CD4-positive, alpha-beta memory T cell (primary cell): ENCODE results near the gene CDK8. TPM values are rescaled to one million over a fixed set of nuclear protein-coding genes. Genes with fewer than 3 reads are reported as not detected.

ENCODE experiments used
- CTCF ChIA-PET: fragments of 350-600 bp; sonication (Branson Sonifier 250); formaldehyde crosslinking; loops from one replicate; lab custom pipeline; 2021; ENCODE audit warnings: inconsistent platforms; ENCODE audit not compliant: partially characterized antibody; lab: Charles Lee
- POLR2A ChIA-PET: fragments of 350-600 bp; sonication (Branson Sonifier 250); formaldehyde crosslinking; loops from one replicate; lab custom pipeline; 2021; ENCODE audit not compliant: partially characterized antibody; lab: Charles Lee
- DNase-seq, 5 donors: peaks; one replicate each; pipeline versions ENCODE4 v3.0.0 to v3.0.0-alpha.2; 2020 to 2022; ENCODE audit warnings: mixed read lengths in 1 of 5
- H3K27ac ChIP-seq: one replicate; pipeline ENCODE4 v1.7.0; 2013; ENCODE audit warnings: low read depth, low read length
- H3K27me3 ChIP-seq: 2 replicates; pipeline ENCODE4 v1.7.0; 2013; ENCODE audit warnings: mild to moderate bottlenecking, low read length, moderate library complexity; ENCODE audit not compliant: insufficient read depth
- H3K36me3 ChIP-seq: 2 replicates; pipeline ENCODE4 v1.7.0; 2013; ENCODE audit warnings: mild to moderate bottlenecking, low read length, moderate library complexity; ENCODE audit not compliant: insufficient read depth
- H3K4me1 ChIP-seq: 2 replicates; pipeline ENCODE4 v1.7.0; 2013; ENCODE audit warnings: mild to moderate bottlenecking, low read length, moderate library complexity; ENCODE audit not compliant: insufficient read depth
- H3K4me3 ChIP-seq, 2 donors: one replicate each; pipeline ENCODE4 v1.7.0; 2013; ENCODE audit warnings: low read length in 2 of 2, mild to moderate bottlenecking in 1 of 2
- H3K9me3 ChIP-seq, 2 donors: one replicate each; pipeline ENCODE4 v1.7.0; 2013; ENCODE audit warnings: low read length in 2 of 2, control low read depth in 1 of 2; ENCODE audit not compliant: control insufficient read depth in 1 of 2
- H3K27ac Mint-ChIP-seq, 7 donors: one replicate each; pipeline ENCODE4 v1.8.0; 2020 to 2021; ENCODE audit warnings: mixed read lengths in 7 of 7, mild to moderate bottlenecking in 6 of 7, inconsistent platforms in 3 of 7, moderate library complexity in 3 of 7
- H3K27me3 Mint-ChIP-seq, 2 donors: one replicate each; pipeline ENCODE4 v1.8.0; 2020 to 2021; ENCODE audit warnings: mixed read lengths in 2 of 2
- H3K36me3 Mint-ChIP-seq, 2 donors: one replicate each; pipeline ENCODE4 v1.8.0; 2020 to 2021; ENCODE audit warnings: mixed read lengths in 2 of 2, inconsistent platforms in 1 of 2, mild to moderate bottlenecking in 1 of 2
- H3K4me1 Mint-ChIP-seq, 4 donors: one replicate each; pipeline ENCODE4 v1.8.0; 2020 to 2021; ENCODE audit warnings: mixed read lengths in 4 of 4, mild to moderate bottlenecking in 1 of 4
- H3K4me3 Mint-ChIP-seq, 8 donors: one replicate each; pipeline ENCODE4 v1.8.0; 2020 to 2021; ENCODE audit warnings: mixed read lengths in 8 of 8, mild to moderate bottlenecking in 7 of 8, moderate library complexity in 6 of 8, inconsistent platforms in 3 of 8
- H3K9me3 Mint-ChIP-seq, 8 donors: one replicate each; pipeline ENCODE4 v1.8.0; 2020 to 2021; ENCODE audit warnings: mixed read lengths in 8 of 8, mild to moderate bottlenecking in 5 of 8, inconsistent platforms in 3 of 8, moderate library complexity in 1 of 8
- intact Hi-C: fragments of 100-400 bp; cut with micrococcal nuclease; formaldehyde crosslinking; loops from one replicate; pipeline ENCODE4 v1.15.1; 2023
- polyA plus RNA-seq, 2 donors: library from polyadenylated mRNA; unstranded; fragments of 300-500 nt; fragmentation: Illumina TruSeq; gene quantifications; one replicate each; pipeline ENCODE4 v1.2.3, GENCODE V29; 2021
- total RNA-seq, 2 experiments: library from RNA; stranded (reverse); gene quantifications; one replicate each; pipeline ENCODE4 v1.2.3, GENCODE V29; 2021

CDK8 gene
- total and polyA plus RNA-seq, 4 experiments from 2014 or later: 4.7 to 11.7 (median 8.6) TPM

DNA sequence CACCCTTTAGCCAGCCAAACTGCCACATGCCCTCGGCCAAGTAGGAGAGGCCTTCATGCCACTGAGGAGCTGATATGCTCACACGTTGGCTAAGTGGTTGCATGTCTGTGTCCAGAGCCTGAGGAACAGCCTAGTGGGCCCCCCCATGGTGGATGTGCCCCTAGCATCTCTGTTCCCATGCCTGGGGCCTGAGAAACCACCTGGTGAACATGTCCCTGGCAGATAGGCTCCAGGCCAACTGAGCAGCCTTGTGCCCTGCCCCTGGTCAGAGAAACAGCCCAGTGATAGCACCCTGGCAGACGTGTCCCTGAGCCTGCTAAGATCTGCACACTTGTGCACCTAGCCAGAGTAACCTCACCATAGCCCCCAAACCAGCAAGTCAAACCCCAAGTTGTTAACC lies 181.7 kb downstream of the CDK8 start:
- Mint-ChIP-seq H3K4me1 (no peaks in the 10 kb centered on the region), H3K4me3 (no peak overlapping the region), H3K9me3 (peaks cover 3 to 46% (median 41%) of the 10 kb centered on the region in 8 donors), H3K36me3 (peaks cover 0 to 4% of the 10 kb centered on the region in 2 donors), H3K27ac (no peak overlapping the region), H3K27me3 (peaks cover 0 to 2% of the 10 kb centered on the region in 2 donors)
- Histone ChIP-seq H3K27ac (no peak overlapping the region), H3K9me3 (peaks cover 0 to 6% of the 10 kb centered on the region in 2 donors), H3K36me3 (no peaks in the 10 kb centered on the region), H3K4me1 (no peaks in the 10 kb centered on the region), H3K27me3 (no peaks in the 10 kb centered on the region), H3K4me3 (no peak overlapping the region)
- ChIA-PET CTCF (no interaction called here), POLR2A (no interaction called here)
- DNase-seq: no peak
- intact Hi-C loops: no loop called here

DNA sequence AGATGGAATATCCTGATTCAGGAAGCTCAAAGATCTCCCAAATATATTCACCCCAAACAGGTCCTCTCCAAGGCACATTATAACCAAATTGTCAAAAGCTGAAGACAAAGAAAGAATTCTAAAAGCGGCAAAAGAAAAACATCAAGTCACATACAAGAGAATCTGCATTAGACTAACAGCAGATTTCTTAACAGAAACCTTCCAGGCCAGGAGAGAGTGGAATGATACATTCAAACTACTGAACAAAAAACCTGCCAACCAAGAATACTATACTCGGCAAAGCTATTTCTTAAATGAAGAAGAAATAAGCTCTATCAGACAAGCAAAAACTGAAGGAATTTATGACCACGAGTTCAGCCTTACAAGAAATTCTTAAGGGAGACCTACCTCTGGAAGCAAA lies 183.0 kb downstream of the CDK8 start:
- no peaks in the 10 kb centered on the region for H3K4me1 Mint-ChIP-seq
- H3K27ac Mint-ChIP-seq: no peak overlapping the region

GRCh38 chr13:26440111-26440510 lies 186.2 kb downstream of the CDK8 start:
- DNase-seq: no peak
- Histone ChIP-seq H3K27me3 (no peaks in the 10 kb centered on the region), H3K4me1 (no peaks in the 10 kb centered on the region), H3K27ac (no peak overlapping the region), H3K4me3 (no peak overlapping the region), H3K36me3 (no peaks in the 10 kb centered on the region), H3K9me3 (peaks cover 0 to 6% of the 10 kb centered on the region in 2 donors)
- intact Hi-C loops: no loop called here
- ChIA-PET POLR2A (no interaction called here), CTCF (no interaction called here)
- H3K9me3 Mint-ChIP-seq: peaks cover 0 to 34% (median 30%) of the 10 kb centered on the region in 8 donors
- H3K27ac Mint-ChIP-seq: no peak overlapping the region
- H3K36me3 Mint-ChIP-seq: no peaks in the 10 kb centered on the region
- no peak overlapping the region for H3K4me3 Mint-ChIP-seq
- H3K27me3 Mint-ChIP-seq: peaks cover 0 to 3% of the 10 kb centered on the region in 2 donors
- H3K4me1 Mint-ChIP-seq: no peaks in the 10 kb centered on the region

More for the DNA sequence above, 183.0 kb downstream of the CDK8 start:
- peaks cover 0 to 2% of the 10 kb centered on the region in 2 donors for H3K27me3 Mint-ChIP-seq
- H3K4me3 Mint-ChIP-seq: no peak overlapping the region
- ChIA-PET CTCF (no interaction called here), POLR2A (no interaction called here)
- H3K27ac ChIP-seq: no peak overlapping the region
- H3K36me3 ChIP-seq: no peaks in the 10 kb centered on the region
- peaks cover 0 to 4% of the 10 kb centered on the region in 2 donors for H3K36me3 Mint-ChIP-seq
- H3K9me3 Mint-ChIP-seq: peaks cover 3 to 46% (median 41%) of the 10 kb centered on the region in 8 donors
- no peaks in the 10 kb centered on the region for H3K27me3 ChIP-seq
- intact Hi-C loops: no loop called here
- H3K4me3 ChIP-seq: no peak overlapping the region
- no peaks in the 10 kb centered on the region for H3K4me1 ChIP-seq
- peaks cover 0 to 6% of the 10 kb centered on the region in 2 donors for H3K9me3 ChIP-seq
- DNase-seq: no peak

- Mint-ChIP-seq H3K27ac (no peak overlapping the region), H3K27me3 (peaks cover 0 to 3% of the 10 kb centered on the region in 2 donors), H3K4me3 (no peak overlapping the region), H3K4me1 (no peaks in the 10 kb centered on the region), H3K9me3 (peaks cover 0 to 23% (median 20%) of the 10 kb centered on the region in 8 donors), H3K36me3 (no peaks in the 10 kb centered on the region)
- no peak overlapping the region for H3K27ac ChIP-seq
- H3K36me3 ChIP-seq: no peaks in the 10 kb centered on the region
- H3K4me1 ChIP-seq: no peaks in the 10 kb centered on the region
- ChIA-PET CTCF (no interaction called here), POLR2A (no interaction called here)
- peaks cover 0 to 6% of the 10 kb centered on the region in 2 donors for H3K9me3 ChIP-seq
- H3K27me3 ChIP-seq: no peaks in the 10 kb centered on the region
- intact Hi-C loops: no loop called here
- no peak overlapping the region for H3K4me3 ChIP-seq
- DNase-seq: no peak
Measured at GRCh38 chr13:26441476-26441875, 187.5 kb downstream of the CDK8 start.

- Histone ChIP-seq H3K27ac (no peak overlapping the region), H3K9me3 (no peaks in the 10 kb centered on the region), H3K36me3 (no peaks in the 10 kb centered on the region), H3K27me3 (no peaks in the 10 kb centered on the region), H3K4me3 (no peak overlapping the region), H3K4me1 (no peaks in the 10 kb centered on the region)
- ChIA-PET POLR2A (no interaction called here), CTCF (no interaction called here)
- Mint-ChIP-seq H3K36me3 (no peaks in the 10 kb centered on the region), H3K27me3 (peaks cover 8% of the 10 kb centered on the region in 2 donors), H3K9me3 (peaks cover 0 to 19% (median 10%) of the 10 kb centered on the region in 8 donors), H3K4me3 (no peak overlapping the region), H3K27ac (no peak overlapping the region), H3K4me1 (no peaks in the 10 kb centered on the region)
- intact Hi-C loops: no loop called here
- no peak for DNase-seq
Measured at GRCh38 chr13:26442541-26442940, 188.6 kb downstream of the CDK8 start.

GRCh38 chr13:26445092-26445491 lies 191.2 kb downstream of the CDK8 start:
- Mint-ChIP-seq H3K36me3 (no peaks in the 10 kb centered on the region), H3K9me3 (peaks cover 0 to 11% (median 5%) of the 10 kb centered on the region in 8 donors), H3K4me1 (no peaks in the 10 kb centered on the region), H3K4me3 (no peak overlapping the region), H3K27me3 (peaks cover 18 to 19% of the 10 kb centered on the region in 2 donors), H3K27ac (no peak overlapping the region)
- DNase-seq: no peak
- Histone ChIP-seq H3K9me3 (no peaks in the 10 kb centered on the region), H3K27ac (no peak overlapping the region), H3K4me3 (no peak overlapping the region), H3K27me3 (no peaks in the 10 kb centered on the region), H3K36me3 (no peaks in the 10 kb centered on the region), H3K4me1 (no peaks in the 10 kb centered on the region)
- intact Hi-C loops: no loop called here
- CTCF ChIA-PET: no interaction called here
- POLR2A ChIA-PET: no interaction called here

DNA sequence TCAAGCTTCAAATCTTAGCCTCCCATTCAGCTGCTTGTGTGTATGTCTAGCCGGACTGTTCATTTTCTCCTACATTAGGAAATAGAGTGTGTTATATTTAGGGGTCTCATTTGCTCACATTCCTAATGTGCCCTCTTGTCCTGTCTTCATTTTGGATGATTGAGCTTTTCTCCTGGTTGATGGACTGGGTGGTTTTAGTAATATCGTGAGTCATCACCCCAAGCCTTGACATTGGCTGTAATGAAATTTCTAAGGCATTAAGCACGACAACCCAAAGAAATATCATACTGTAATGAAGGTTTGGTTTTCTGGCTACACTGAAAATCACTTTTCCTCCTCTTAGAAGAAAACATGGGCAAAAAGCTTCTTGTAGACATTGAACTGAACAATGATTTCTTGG lies 192.8 kb downstream of the CDK8 start:
- no peaks in the 10 kb centered on the region for H3K36me3 ChIP-seq
- peaks cover 3 to 22% (median 8%) of the 10 kb centered on the region in 8 donors for H3K9me3 Mint-ChIP-seq
- no peak overlapping the region for H3K4me3 ChIP-seq
- DNase-seq: no peak
- H3K27me3 Mint-ChIP-seq: peaks cover 20 to 25% of the 10 kb centered on the region in 2 donors
- no peak overlapping the region for H3K27ac ChIP-seq
- H3K36me3 Mint-ChIP-seq: no peaks in the 10 kb centered on the region
- H3K4me3 Mint-ChIP-seq: no peak overlapping the region
- H3K27me3 ChIP-seq: no peaks in the 10 kb centered on the region
- no peaks in the 10 kb centered on the region for H3K9me3 ChIP-seq
- intact Hi-C loops: no loop called here
- CTCF ChIA-PET: interaction anchor here (0.9 kb wide), 2 partner anchors 36 to 50 kb away, joined by 3 to 4 read pairs; no protein-coding TSS in a partner anchor
- POLR2A ChIA-PET: no interaction called here
- no peaks in the 10 kb centered on the region for H3K4me1 ChIP-seq
- no peak overlapping the region for H3K27ac Mint-ChIP-seq
- no peaks in the 10 kb centered on the region for H3K4me1 Mint-ChIP-seq
